Pancreas (tissue), 10 donors: Measurements from ENCODE around the gene AUTS2. TPM values are rescaled to one million over a fixed set of nuclear protein-coding genes. Genes with fewer than 3 reads are reported as not detected.

Experiments
- ATAC-seq, 4 donors: fragments of 200-7000 bp; cut with Tn5 transposase; one replicate each; pipeline versions ENCODE4 v1.8.0 to v1.9.1; 2020; ENCODE audit warnings: mild to moderate bottlenecking in 4 of 4, moderate library complexity in 4 of 4
- DNase-seq, 6 donors: peaks; one replicate each; pipeline ENCODE4 v3.0.0-alpha.2; 2020
- FAIRE-seq: peaks from 2 replicates; lab custom pipeline; 2012; peaks lifted over from hg19 to GRCh38; lab: Jason Lieb, UNC
- H3K27ac ChIP-seq, 4 donors: fragments of 200-600 bp; sonication (generic); 1 replicate in 3 of 4; 2 replicates in 1 of 4; pipeline versions ENCODE4 v1.5.0 to v1.8.0; 2020
- H3K27me3 ChIP-seq, 4 donors: fragments of 200-600 bp; one replicate each; pipeline ENCODE4 v1.8.0; 2021
- H3K36me3 ChIP-seq, 3 donors: fragments of 200-600 bp; sonication (generic) in 1 of 3; one replicate each; pipeline versions ENCODE4 v1.5.0 to v1.8.0; 2020 to 2021
- H3K4me1 ChIP-seq, 3 donors: fragments of 200-600 bp; one replicate each; pipeline ENCODE4 v1.8.0; 2021
- H3K4me3 ChIP-seq, 4 donors: fragments of 200-600 bp; sonication (generic) in 2 of 4; one replicate each; pipeline versions ENCODE4 v1.5.0 to v1.8.0; 2020 to 2021
- H3K9me3 ChIP-seq, 4 donors: fragments of 200-600 bp; one replicate each; pipeline ENCODE4 v1.8.0; 2021
- WGBS, 2 donors: extraction: QIAGEN DNeasy Blood & Tissue Kit; methylation state at CpG; one replicate each; pipeline ENCODE4 v1.1.7; 2013; 5-methylcytosine and 5-hydroxymethylcytosine counted together
- intact Hi-C, 3 donors: fragments of 100-400 bp; cut with DNase I; formaldehyde crosslinking; loops; one replicate each; pipeline versions ENCODE4 v1.11.1 to v1.14.2; 2022
- polyA plus RNA-seq, 2 donors: library from polyadenylated mRNA; stranded (reverse); fragments of 200-250 nt; gene quantifications; one replicate each; pipeline ENCODE4 v1.2.3, GENCODE V29; 2013
- total RNA-seq, 6 donors: library from RNA; stranded (reverse); fragmentation: NEBNext Ultra II Directional in 4 of 6; extraction: Animal tissue kit (Norgen Biotek cat#: 25700) in 4 of 6; gene quantifications; one replicate each; pipeline versions ENCODE4 v1.2.1 to v1.2.4, GENCODE V29; 2021 to 2023
- TF ChIP-seq, protein P1 (sequence below), 4 donors: fragments of 200-600 bp; sonication (generic) in 3 of 4; IDR thresholded peaks; one replicate each; pipeline versions ENCODE4 v1.5.0 to v1.8.0; 2021; ENCODE audit warnings: antibody characterized with exemption in 4 of 4
- donor health status: healthy with polysubstance abuse.
- donor health status: DM: no; HTN: no; CAD: no; lungs with moderate emphysema.
- donor health status: DM: no; HTN: no; CAD: no.
- donor health status: control.
- donor health status: control.
- donor health status: Bipolar disorder and iron deficiency.
- donor health status: DM: yes; HTN: yes; CAD: no.
- donor health status: DM: no; HTN: no; CAD: no.
- donor health status: DM: no; HTN: no; CAD: no.
- donor health status: DM: yes; HTN: yes; CAD: no.

Gene AUTS2
- total and polyA plus RNA-seq, 8 donors: 5.8 to 16.8 (median 9.9) TPM

- TF ChIP-seq, protein P1, sequence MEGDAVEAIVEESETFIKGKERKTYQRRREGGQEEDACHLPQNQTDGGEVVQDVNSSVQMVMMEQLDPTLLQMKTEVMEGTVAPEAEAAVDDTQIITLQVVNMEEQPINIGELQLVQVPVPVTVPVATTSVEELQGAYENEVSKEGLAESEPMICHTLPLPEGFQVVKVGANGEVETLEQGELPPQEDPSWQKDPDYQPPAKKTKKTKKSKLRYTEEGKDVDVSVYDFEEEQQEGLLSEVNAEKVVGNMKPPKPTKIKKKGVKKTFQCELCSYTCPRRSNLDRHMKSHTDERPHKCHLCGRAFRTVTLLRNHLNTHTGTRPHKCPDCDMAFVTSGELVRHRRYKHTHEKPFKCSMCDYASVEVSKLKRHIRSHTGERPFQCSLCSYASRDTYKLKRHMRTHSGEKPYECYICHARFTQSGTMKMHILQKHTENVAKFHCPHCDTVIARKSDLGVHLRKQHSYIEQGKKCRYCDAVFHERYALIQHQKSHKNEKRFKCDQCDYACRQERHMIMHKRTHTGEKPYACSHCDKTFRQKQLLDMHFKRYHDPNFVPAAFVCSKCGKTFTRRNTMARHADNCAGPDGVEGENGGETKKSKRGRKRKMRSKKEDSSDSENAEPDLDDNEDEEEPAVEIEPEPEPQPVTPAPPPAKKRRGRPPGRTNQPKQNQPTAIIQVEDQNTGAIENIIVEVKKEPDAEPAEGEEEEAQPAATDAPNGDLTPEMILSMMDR (IDR thresholded peaks at IDR 0.05): no peak
- H3K36me3 ChIP-seq: no peaks in the 10 kb centered on the region
- WGBS, 2 donors: 95 to 97% methylated on average over 8 of the region's 8 CpGs
- no peaks in the 10 kb centered on the region for H3K27me3 ChIP-seq
- no peak for ATAC-seq
- no peaks in the 10 kb centered on the region for H3K4me1 ChIP-seq
- no peaks in the 10 kb centered on the region for H3K9me3 ChIP-seq
- H3K27ac ChIP-seq: no peak overlapping the region
- DNase-seq: no peak
- FAIRE-seq: no peak
- intact Hi-C loops: no loop called here
- no peak overlapping the region for H3K4me3 ChIP-seq
Observed at GRCh38 chr7:70756789-70757188, 1158.5 kb downstream of the AUTS2 start.

- TF ChIP-seq, protein P1 (IDR thresholded peaks at IDR 0.05): no peak
- no peaks in the 10 kb centered on the region for H3K4me1 ChIP-seq
- no peak for FAIRE-seq
Observed at GRCh38 chr7:70758646-70759045, 1160.4 kb downstream of the AUTS2 start.

DNA sequence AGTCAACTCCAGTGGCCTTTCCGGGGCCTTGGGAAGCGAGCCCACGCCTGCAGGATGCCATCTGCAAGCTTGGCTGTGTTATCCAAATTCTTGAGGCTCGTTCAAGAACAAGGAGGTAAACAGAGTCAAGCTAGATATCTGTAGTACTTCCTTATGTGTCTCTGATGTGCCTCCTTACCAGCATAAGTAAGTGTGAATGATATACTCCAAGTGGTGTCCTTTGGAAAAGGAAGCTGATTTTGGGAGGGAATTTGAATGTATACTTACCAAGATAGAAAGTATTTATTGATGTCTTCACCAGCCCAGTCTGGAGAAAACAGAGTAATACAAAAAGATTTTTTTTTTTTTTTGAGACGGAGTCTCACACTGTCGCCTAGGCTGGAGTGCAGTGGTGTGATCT, 1161.4 kb downstream of the AUTS2 start:
- ATAC-seq (no peak), FAIRE-seq (no peak), DNase-seq (no peak)
- no peaks in the 10 kb centered on the region for H3K4me1 ChIP-seq
- no peaks in the 10 kb centered on the region for H3K36me3 ChIP-seq
- TF ChIP-seq, protein P1 (IDR thresholded peaks at IDR 0.05): no peak
- no peaks in the 10 kb centered on the region for H3K27me3 ChIP-seq
- WGBS, 2 donors: 87 to 91% methylated on average over 6 of the region's 6 CpGs
- no peaks in the 10 kb centered on the region for H3K9me3 ChIP-seq
- no peak overlapping the region for H3K4me3 ChIP-seq
- no peak overlapping the region for H3K27ac ChIP-seq
- intact Hi-C loops: no loop called here

More at GRCh38 chr7:70758646-70759045, 1160.4 kb downstream of the AUTS2 start:
- DNase-seq (no peak), ATAC-seq (no peak)
- no peaks in the 10 kb centered on the region for H3K36me3 ChIP-seq
- no peak overlapping the region for H3K27ac ChIP-seq
- H3K27me3 ChIP-seq: no peaks in the 10 kb centered on the region
- no peaks in the 10 kb centered on the region for H3K9me3 ChIP-seq
- 65 to 71% methylated on average over 5 of the region's 5 CpGs for WGBS, 2 donors
- intact Hi-C loops: no loop called here
- H3K4me3 ChIP-seq: no peak overlapping the region

- Histone ChIP-seq H3K27me3 (no peaks in the 10 kb centered on the region), H3K36me3 (no peaks in the 10 kb centered on the region), H3K27ac (no peak overlapping the region), H3K9me3 (no peaks in the 10 kb centered on the region), H3K4me1 (no peaks in the 10 kb centered on the region), H3K4me3 (no peak overlapping the region)
- ATAC-seq: no peak
- intact Hi-C loops: no loop called here
- no peak for DNase-seq
- FAIRE-seq: no peak
- TF ChIP-seq, protein P1 (IDR thresholded peaks at IDR 0.05): no peak
- WGBS, 2 donors: 85 to 86% methylated on average over 4 of the region's 4 CpGs
Observed at GRCh38 chr7:70761711-70762328, 1163.5 kb downstream of the AUTS2 start.

GRCh38 chr7:70762696-70763095, 1164.4 kb downstream of the AUTS2 start:
- no peaks in the 10 kb centered on the region for H3K4me1 ChIP-seq
- DNase-seq (no peak), FAIRE-seq (no peak), ATAC-seq (no peak)
- H3K27me3 ChIP-seq: no peaks in the 10 kb centered on the region
- H3K27ac ChIP-seq: no peak overlapping the region
- 89 to 90% methylated on average over 12 of the region's 12 CpGs for WGBS, 2 donors
- TF ChIP-seq, protein P1 (IDR thresholded peaks at IDR 0.05): no peak
- H3K36me3 ChIP-seq: no peaks in the 10 kb centered on the region
- H3K9me3 ChIP-seq: no peaks in the 10 kb centered on the region
- intact Hi-C loops: no loop called here
- no peak overlapping the region for H3K4me3 ChIP-seq
